ENCODE data around the gene STK32B.
"Not testable (repeated sequence)": the region's sequence is repeated elsewhere in the genome, so short reads cannot be mapped to it uniquely, and the experiment has no call there.

Gene STK32B

DNA sequence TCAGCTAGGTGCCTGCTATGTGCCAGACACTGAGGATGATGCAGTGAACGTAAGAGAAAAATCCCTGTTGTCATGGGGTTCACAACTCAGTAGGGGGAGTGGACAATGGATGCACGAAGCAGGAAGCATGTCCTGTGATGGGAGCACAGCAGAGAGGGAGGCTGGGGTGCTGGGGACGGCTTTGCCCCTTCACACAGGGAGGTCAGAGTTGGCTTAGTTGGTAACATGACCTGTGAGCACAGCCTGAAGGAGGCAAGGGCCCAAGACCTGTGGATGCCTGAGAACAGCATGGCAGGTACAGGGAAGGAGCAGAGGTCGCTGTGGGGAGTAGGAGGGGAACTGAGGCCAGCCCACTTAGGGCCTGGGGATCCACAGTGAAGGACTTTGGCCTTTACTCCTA, 109.4 kb downstream of the STK32B start:
- no peak for DNase-seq (ENCODE audit: low read depth in 2 of 2)

DNA sequence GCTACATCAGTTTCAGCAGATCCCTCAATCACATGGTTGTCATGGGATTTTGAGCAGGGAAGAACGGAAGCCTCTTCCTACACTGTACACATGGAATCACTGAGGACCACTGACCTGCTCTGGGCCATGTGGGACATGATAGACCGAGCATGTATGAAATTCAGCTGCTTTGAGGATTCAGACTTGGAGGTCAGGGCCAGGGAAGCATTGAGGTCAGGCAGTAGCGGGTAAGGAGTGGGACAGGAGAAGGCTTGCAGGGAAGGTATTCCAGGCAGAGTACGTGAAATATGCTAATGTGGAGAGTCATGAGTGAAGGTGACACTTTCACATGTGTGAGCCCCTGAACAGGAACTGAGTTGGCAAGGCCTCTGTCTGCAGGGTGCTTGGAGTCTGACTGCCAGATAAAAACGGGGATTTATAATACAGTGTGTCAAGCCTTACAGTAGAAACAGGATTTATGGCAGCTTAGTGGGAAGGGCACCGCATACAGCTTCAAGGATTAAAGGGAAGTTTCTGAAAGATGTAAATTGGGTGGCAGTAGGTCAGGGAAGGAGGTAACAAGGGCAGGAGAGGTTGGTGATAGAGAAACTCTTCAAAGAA, 111.7 kb downstream of the STK32B start:
- no peak for DNase-seq (ENCODE audit: low read depth in 2 of 2)

DNA sequence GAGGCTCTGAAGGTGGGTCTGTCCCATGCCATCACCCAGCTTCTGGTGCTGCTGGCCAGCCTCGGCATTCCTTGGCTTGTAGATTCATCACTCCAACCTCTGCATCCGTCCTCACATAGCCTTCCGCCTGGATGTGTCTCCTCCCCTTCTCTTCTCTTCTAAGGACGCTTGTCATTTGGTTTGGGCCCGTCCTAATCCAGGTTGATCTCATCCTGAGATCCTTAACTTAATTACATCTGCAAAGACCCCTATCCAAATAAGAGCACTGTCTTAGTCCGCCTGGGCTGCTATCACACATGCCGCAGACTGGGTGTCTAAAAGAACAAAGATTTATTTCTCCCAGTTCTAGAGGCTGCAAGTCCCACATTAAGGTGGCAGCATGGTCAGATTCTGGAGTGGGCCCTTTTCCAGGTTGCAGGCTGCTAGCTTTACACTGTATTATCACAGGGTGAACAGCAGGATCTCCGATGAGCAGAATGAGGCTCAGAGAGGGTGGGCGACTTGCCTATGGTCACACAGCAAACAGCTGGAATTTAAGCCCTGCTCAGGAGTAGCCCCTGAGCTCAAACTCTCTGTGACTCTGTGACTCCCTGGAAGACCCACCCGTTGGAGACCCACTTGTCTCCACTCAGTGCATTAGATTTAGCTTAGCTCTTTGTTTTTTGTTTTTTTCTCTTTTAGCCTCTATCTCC, 113.1 kb downstream of the STK32B start:
- no peak for DNase-seq (ENCODE audit: low read depth in 2 of 2)

DNA sequence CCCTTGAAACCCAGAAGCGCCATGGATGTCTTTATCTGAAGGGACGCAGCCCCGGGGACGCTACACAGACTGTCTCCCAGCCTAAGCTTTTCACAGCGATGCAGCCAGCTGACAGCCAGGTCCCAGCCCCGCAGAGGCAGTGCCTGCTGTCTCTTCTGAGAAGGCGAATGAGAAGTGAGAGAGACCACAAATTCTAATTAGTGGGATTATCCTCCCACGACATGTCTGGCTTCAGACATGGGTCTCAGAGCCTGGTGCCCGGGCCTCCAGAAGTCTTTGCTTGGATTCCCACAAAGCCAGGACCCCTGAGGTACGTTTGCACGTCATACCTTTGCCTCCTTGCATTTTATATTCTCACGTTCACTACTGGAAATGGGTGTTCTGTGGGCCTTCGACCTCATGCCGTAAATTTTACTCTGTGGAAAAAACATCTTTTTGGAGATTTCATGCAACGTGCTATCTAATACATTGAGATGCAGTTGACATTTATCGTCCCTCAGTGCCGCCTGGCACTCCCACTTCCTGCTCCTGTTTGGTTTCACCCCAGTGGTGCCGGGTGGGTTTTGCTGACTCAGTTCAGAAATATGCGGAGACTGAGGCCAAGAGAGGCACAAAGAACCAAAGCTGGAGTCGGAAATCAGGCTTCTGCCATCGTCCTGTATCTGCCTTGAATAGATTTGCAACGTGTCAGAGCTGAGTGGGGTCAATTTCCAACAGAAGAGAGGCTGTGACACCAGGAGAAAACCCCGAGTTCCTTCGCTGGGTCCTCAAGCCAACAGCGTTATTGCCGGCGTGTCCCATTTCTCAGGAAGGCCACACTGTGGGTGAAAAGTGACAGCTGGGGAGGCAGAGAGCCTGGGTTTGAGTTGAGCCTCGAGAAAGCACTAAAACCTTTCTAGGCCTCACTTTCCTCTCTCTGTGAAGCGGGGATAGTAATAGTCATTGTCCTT, 114.4 kb downstream of the STK32B start:
- DNase-seq (ENCODE audit: low read depth in 2 of 2) = no peak

DNA sequence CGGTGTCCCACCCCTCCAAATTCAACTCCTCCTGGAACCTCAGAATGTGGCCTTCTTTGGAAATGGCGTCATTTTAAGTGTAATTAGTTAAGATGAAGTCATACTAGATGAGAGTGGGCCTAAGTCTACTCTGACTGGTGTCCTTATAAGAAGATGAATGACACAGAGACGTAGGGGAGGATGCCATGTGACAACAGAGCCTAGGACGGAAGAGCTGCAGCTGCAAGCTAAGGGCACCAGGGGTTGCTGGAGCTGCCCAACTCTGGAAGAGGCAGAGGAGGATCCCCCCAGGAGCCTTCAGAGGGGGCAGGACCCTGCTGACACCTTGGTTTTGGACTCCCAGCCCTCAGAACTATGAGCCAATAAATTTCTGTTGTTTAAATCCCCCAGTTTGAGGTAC, 115.1 kb downstream of the STK32B start:
- no peak for DNase-seq (ENCODE audit: low read depth in 2 of 2)

DNA sequence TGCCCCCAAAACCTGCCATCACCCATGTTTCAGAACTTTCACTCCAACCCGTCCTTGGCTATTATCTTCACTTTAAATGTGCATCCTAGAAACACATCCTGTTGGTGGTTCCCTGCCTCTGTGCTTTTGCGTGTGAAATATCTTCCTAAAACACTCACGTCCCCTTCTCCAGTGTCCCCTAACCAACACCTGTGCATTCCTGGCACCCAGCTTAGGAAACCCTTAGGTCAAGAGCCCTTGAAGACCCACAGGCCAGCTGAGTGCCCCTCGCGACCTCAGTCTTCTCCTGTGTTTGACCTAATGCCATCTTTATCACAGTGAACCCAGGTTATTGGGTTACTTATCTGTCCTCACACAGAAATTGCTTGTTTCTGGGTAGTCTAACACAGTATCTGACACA, 117.6 kb downstream of the STK32B start:
- no peak for DNase-seq (ENCODE audit: low read depth in 2 of 2)

DNA sequence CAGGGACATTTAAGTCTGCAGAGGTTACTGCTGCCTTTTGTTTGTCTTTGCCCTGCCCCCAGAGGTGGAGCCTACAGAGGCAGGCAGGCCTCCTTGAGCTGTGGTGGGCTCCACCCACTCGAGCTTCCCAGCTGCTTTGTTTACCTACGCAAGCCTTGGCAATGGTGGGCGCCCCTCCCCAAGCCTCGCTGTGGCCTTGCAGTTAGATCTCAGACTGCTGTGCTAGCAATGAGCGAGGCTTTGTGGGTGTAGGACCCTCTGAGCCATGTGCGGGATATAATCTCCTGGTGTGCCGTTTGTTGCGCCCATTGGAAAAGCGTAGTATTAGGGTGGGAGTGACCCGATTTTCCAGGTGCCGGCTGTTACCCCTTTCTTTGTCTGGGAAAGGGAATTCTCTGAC, 124.6 kb downstream of the STK32B start:
- DNase-seq (ENCODE audit: low read depth in 2 of 2) = not testable (repeated sequence)

DNA sequence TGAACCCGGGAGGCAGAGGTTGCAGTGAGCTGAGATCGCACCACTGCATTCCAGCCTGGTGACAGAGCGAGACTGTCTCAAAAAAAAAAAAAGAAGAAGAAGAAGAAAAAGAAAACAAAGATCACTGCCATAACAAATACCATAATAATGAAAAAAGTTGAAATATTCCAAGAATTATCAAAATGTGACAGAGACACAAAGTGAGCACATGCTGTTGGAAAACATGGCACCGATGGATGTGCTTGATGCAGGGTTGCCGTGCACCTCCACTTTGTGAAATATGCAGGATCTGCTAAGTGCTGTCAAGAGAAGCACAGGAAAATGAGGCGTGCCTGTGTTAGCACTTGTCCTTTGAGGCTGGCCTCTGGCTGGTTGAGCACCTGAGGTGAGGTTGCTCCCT, 133.3 kb downstream of the STK32B start:
- no peak for DNase-seq (ENCODE audit: low read depth in 2 of 2)

DNA sequence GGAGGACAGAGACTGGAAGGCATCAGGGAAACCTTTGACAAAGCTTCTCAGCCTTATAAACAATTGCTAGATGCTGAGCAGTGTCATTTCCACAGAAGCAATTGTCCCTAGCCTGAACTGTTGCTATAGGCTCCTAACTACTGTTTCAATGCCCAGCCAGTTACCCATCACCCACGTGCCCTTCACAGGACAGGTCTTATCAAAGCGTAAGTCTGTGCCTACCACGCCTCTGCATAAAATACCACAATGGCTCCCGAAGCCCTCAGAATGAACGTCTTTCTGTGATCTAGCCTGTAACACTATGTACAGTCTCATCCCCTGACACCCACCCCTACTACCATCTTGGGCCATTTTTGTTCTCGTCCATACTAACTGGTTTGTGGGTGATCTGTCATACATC, 134.3 kb downstream of the STK32B start:
- DNase-seq (ENCODE audit: low read depth in 2 of 2) = no peak

DNA sequence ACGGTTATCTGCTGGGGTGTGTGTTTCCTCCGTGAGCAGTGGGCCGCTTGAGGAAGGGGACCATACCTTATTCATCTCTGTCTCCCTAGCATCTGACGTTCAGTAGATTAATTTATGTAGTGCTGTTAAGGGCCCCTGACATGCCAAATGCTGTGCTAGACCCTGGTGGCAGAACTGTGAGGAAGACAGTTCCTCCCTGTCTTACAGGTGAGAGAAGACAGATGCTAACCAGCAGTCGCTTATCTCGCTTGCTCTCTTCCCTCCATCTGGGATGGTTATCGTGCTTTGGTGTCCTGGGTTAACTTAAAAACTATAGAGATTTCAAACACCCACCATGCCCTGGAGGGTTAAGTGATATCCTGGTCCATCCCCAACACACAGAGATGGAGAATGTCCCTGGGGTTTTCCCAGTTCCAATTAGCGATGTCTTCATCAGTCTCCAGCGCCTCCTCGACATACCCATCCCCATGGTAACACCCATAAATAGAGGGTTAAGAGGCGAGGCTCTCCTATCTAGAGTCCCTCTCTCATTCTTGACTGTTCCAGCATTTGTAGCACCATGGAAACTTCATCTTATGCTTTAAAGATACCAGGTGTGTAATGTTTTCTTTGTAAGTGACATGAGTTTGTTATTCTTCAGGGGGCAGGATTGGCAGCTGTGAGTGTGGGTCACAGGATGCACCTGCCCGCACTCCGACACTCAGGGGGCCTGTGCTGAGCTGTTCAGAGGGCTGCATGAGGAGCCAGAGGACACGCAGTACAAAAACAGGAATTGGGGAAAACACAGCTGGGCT, 135.2 kb downstream of the STK32B start:
- DNase-seq (ENCODE audit: low read depth in 2 of 2) = no peak

DNA sequence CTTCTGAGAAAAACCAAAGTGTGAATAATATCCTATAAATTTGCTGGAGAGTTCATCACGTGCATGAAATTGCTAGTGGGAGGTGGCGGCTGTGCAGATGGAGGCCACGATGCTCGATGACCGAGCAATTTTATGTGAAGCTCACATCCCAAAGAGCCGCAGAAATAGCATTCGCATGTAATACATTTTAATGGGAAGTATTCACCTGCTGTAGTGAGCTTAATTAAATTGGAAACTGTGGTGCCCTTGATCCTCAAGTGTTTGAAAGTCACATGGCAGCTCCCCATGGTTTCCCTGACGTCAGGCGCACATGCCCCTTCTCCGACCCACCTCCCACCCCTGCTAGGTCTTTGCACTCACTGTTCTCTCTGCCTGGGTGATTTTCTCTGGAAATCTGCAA, 136.8 kb downstream of the STK32B start:
- no peak for DNase-seq (ENCODE audit: low read depth in 2 of 2)

DNA sequence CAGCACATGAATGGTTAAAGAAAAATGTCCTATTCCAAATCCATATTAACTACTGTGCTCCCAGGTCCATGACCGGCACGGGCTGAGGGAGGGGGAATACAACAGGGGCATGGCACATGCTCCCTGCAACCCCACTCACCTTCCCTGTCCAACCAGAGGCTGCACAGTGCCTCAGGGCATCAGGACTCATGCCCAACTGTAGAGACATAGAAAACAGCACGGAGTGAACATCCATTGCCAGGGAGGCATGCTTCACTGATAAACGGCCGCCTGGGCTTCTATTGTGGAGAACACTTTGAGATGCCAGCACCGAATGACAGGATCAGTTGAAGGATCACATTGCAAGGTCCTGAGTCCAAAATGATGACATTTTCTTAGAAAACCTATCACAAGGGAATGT, 140.6 kb downstream of the STK32B start:
- DNase-seq (ENCODE audit: low read depth in 2 of 2) = no peak

DNA sequence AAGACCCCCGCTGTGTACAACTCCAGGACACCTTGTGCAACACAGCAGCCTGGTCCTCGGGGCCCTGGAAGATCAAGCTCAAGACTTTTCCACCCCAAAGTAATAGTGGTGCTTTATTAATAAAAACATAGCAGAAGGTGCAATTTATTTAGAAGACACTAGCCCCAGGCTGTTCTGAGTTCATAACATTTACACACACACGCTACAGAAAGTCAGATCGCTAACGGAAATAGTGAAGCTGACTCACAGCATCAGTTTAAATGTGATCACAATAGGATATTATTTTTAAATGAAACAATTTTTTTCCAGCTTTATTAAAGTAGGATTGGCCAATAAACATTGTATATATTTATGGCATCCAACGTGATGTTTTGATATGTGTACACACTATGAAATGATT, 141.0 kb downstream of the STK32B start:
- DNase-seq (ENCODE audit: low read depth in 2 of 2) = no peak

DNA sequence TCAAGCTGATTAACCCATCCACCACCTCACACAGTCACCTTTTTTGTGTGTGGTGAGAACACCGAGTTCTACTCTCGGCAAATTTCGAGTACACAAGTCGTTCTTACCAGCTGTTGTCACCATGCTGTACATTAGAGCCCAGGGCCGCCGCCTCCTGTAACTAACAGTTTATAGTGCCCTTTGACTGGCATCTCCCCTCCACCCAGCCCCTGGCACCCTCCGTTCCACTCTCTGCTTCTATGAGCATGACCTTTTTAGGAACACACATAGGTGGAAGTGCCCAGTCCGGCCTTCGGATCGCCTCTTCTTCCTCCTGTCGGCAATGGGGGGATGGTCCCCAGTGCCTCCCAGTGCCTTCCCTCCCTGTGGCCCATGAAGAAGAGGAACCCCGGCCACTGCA, 141.4 kb downstream of the STK32B start:
- no peak for DNase-seq (ENCODE audit: low read depth in 2 of 2)

DNA sequence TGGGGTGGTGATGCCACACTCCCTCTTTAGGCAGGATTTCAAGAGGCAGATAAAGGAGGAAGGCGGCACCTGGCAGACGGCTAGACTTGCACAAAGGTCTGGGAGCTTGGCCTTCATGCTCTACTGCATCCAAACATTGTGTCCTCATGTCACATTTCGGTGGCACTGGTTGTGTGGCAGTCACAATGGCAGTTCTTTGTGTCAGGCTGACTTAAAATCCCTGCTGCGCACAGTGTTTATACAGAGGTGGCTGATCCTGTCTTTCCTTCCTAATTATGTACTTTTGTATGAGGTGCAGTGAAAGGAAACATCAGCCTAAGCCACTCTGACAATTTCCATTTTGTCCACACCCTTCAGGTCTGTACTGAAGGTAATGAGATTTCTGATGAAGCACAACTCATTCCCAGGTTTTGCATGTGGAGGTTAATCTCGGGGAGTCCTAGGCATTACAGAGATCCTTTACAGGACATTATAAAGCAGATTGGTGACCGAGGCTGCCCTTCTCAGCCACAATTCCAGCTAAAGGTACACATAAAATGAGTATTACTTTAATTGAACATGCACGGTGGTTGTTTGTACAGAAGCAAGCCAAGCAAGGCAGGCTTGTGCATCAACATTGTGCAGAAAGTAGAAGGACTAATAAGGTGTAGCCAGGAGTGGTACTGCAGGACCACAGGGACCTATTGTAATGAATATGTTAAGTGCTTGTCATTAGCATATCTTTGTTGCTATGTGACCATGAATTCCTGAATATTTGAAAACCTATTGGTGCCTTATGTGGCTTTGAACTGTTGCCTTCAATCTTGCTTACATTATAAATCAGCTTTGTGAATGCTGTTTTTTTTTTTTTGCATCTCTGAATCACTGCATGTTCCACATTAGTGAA, 147.6 kb downstream of the STK32B start:
- no peak for DNase-seq (ENCODE audit: low read depth in 2 of 2)

DNA sequence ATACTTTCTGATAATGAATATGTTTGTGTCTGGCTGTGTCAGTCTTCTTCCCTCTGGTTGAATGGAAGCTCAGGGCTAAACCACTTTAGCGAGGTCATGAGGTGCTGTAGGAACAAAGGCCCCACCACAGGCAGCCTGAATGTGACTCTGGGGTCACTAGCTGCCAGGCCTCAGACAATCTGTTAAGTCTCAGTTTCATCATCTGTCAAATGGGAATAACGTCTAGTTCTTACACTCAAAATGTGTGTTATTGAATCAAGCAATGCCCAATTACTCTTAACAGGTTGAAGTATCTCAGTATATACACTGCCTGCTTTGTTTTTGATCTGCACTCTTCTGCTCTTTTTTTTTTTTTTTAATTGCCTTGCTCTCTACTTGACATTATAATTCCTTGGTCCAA, 148.6 kb downstream of the STK32B start:
- DNase-seq (ENCODE audit: low read depth in 2 of 2) = no peak

DNA sequence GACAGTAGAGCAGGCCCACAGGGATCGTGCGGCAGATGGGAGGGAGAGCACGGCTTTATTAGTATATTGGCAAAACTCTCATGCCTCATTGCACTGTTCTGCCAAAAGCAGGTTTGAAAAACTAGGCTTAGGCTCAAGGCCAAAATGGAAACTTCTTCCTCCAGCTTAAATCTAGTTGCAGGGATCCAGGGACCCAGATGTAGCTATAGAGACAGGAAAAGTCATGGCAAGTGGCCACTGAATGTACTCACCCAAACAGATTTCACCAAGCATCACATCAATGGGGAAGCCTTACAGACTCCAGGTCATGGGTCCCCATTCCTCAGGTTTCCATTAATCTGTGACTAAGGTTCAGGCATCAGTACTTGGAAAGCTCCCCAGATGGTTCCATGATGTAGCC, 149.2 kb downstream of the STK32B start:
- DNase-seq (ENCODE audit: low read depth in 2 of 2) = no peak

DNA sequence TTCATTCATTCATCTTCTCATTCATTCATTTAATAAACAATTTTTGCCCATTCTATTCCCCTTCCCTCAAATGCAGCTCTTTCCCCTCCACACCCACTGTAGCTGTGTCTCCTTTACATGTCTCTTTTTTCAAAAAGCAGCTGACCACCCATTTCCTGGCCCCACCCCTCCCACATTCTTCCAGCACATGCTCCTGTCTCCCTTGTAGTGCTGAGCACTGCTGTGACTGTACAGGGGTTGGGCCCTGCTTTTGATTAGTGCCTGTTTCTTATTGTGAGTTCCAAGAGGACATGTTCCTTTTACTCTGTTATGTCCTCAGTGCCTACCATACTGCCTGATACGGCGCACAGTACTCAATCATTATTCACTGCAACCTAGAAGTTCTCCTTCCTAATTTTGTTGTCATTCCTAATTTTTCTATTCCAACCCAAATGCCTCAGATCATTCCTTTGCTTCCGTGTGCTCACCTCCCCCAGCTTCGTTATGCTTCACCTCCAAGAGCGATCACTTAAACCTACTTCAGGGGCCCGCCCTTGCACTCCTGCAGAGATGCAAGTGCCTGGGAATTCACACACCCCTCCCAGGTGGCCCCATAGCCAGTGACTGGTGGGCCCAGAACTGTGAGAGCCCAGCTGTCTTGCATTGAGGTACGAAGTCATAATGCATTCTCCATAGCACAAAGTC, 152.2 kb downstream of the STK32B start:
- no peak for DNase-seq (ENCODE audit: low read depth in 2 of 2)

DNA sequence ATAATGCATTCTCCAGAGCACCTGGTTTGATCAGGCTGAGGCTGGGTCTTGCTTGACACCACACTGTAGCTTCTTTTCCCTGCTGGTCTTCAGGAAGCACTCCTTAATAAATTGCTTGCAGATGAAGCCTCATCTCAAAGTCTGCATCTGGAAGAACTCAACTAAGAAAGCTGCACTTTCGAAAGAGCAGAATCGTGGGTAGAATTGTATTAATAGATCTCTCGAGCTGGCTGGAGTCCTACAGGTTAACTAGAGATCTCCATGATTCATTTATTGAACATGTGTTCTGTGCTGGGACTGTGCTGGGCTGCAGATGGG, 152.7 kb downstream of the STK32B start:
- no peak for DNase-seq (ENCODE audit: low read depth in 2 of 2)

DNA sequence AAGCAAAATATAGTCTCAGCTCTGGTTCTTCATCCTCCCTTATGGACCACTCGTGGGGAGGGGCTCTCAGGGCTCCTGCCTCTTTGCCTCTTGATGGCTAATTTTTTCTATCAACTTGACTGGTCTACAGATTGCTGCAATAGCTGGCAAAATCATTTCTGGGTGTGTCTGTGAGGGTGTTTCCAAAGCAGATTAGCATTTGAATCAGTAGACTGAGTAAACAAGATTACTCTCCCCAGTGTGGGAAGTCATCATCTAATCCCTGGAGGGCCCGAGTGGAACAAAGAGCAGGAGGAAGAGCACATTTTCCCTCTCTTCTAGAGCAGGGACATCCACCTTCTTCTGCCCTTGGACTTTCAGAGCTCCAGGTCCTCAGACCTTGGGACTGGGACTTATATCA, 153.5 kb downstream of the STK32B start:
- no peak for DNase-seq (ENCODE audit: low read depth in 2 of 2)

Measured in stimulated activated CD8-positive, alpha-beta memory T cell treated with anti-CD3 and anti-CD28 coated beads, Interleukin-2, amount 100 ng/mL, for 1 hour (primary cell).